HG03520 (cell line): Measurements from ENCODE around the gene NUP93.
A peak's percentile ranks its signal among the peaks of the same experiment; 100 is the strongest.

ENCODE experiments used
- ATAC-seq: cut with Tn5 transposase; IDR thresholded peaks from one replicate; pipeline ENCODE4 v1.9.1; 2021; ENCODE audit warnings: mild to moderate bottlenecking, moderate library complexity; ENCODE audit not compliant: unreplicated experiment

NUP93 gene

GRCh38 chr16:56729735-56730662 lies at the start of gene NUP93:
Gene NUP93, plus strand, starts transcription at chr16:56730129. Its CDS starts 18,119 bp downstream, at chr16:56748248.
- peak; percentile 71 for ATAC-seq

- peak; percentile 96 for ATAC-seq
These were observed 47.8 kb upstream of the NUP93 start, which contains the start of gene MT1X for GRCh38 chr16:56681939-56682702. Gene MT1X, plus strand, starts transcription at chr16:56682470. Its CDS starts 71 bp downstream, at chr16:56682541.

- no peak for ATAC-seq
These were observed 47.1 kb upstream of the NUP93 start for GRCh38 chr16:56682703-56683397.

- ATAC-seq, result no peak
These were observed 46.3 kb upstream of the NUP93 start for GRCh38 chr16:56683424-56684172.

- ATAC-seq, result no peak
These were observed 45.5 kb upstream of the NUP93 start for GRCh38 chr16:56684256-56684925.

GRCh38 chr16:56684926-56685590 lies 44.9 kb upstream of the NUP93 start:
- ATAC-seq, result no peak

- no peak for ATAC-seq
These were observed 43.2 kb upstream of the NUP93 start for GRCh38 chr16:56686758-56687157.

- no peak for ATAC-seq
These were observed 41.2 kb upstream of the NUP93 start for GRCh38 chr16:56688762-56689161.

GRCh38 chr16:56689171-56689570 lies 40.8 kb upstream of the NUP93 start:
- ATAC-seq, result no peak

- no peak for ATAC-seq
These were observed 39.4 kb upstream of the NUP93 start for GRCh38 chr16:56690420-56691122.

- no peak for ATAC-seq
These were observed 38.0 kb upstream of the NUP93 start for GRCh38 chr16:56691885-56692284.

- no peak for ATAC-seq
These were observed 34.7 kb upstream of the NUP93 start for GRCh38 chr16:56695246-56695645.

GRCh38 chr16:56697456-56698155 lies 32.3 kb upstream of the NUP93 start:
- ATAC-seq, result no peak

GRCh38 chr16:56700195-56700594 lies 29.7 kb upstream of the NUP93 start:
- no peak for ATAC-seq

- ATAC-seq, result no peak
These were observed 29.3 kb upstream of the NUP93 start for GRCh38 chr16:56700631-56701030.

- no peak for ATAC-seq
These were observed 28.4 kb upstream of the NUP93 start for GRCh38 chr16:56701534-56701933.

- no peak for ATAC-seq
These were observed 27.1 kb upstream of the NUP93 start for GRCh38 chr16:56702836-56703235.
